ENCODE measurements around the gene INPP4A. TPM values are rescaled to one million over a fixed set of nuclear protein-coding genes. Genes with fewer than 3 reads are reported as not detected.

INPP4A gene
- total RNA-seq, 4 donors from 2014 or later: 30.7 to 58.9 (median 39.4) TPM

- TF ChIP-seq POLR2A (IDR thresholded peaks at IDR 0.05; ENCODE audit: low read depth) (no peak), POLR2AphosphoS5 (IDR thresholded peaks at IDR 0.05) (no peak), EP300 (IDR thresholded peaks at IDR 0.05) (no peak), CTCF (IDR thresholded peaks at IDR 0.05) (no peak)
- 92% methylated on average over 6 of the region's 6 CpGs for WGBS
- H3K9me3 ChIP-seq: no peaks in the 10 kb centered on the region
- H3K27ac ChIP-seq (replicated peaks in 1 of 4): no peak overlapping the region
- intact Hi-C loops (cut with DNase I): no loop called here
- no peaks in the 10 kb centered on the region for H3K27me3 ChIP-seq
- H3K4me3 ChIP-seq: no peak overlapping the region
- no peaks in the 10 kb centered on the region for H3K36me3 ChIP-seq
- DNase-seq (ENCODE audit: extremely low spot score): no peak
- H3K4me1 ChIP-seq: peaks cover 45 to 99% (median 80%) of the 10 kb centered on the region in 4 donors
Observed at GRCh38 chr2:98483257-98483861, 38.7 kb downstream of the INPP4A start.

GRCh38 chr2:98484121-98484557 lies 39.5 kb downstream of the INPP4A start:
- Histone ChIP-seq H3K4me3 (no peak overlapping the region), H3K27me3 (no peaks in the 10 kb centered on the region), H3K27ac (replicated peaks in 1 of 4) (no peak overlapping the region), H3K9me3 (no peaks in the 10 kb centered on the region), H3K4me1 (peaks cover 39 to 99% (median 80%) of the 10 kb centered on the region in 4 donors), H3K36me3 (no peaks in the 10 kb centered on the region)
- intact Hi-C loops (cut with DNase I): no loop called here
- DNase-seq (ENCODE audit: extremely low spot score): no peak
- 90% methylated on average over 5 of the region's 5 CpGs for WGBS
- no peak for TF ChIP-seq POLR2AphosphoS5 (IDR thresholded peaks at IDR 0.05)
- TF ChIP-seq CTCF (IDR thresholded peaks at IDR 0.05): no peak
- no peak for TF ChIP-seq EP300 (IDR thresholded peaks at IDR 0.05)
- no peak for TF ChIP-seq POLR2A (IDR thresholded peaks at IDR 0.05; ENCODE audit: low read depth)

GRCh38 chr2:98484652-98485452 lies 40.2 kb downstream of the INPP4A start:
- WGBS: 87% methylated on average over 13 of the region's 13 CpGs
- H3K4me1 ChIP-seq: peaks cover 38 to 99% (median 80%) of the 10 kb centered on the region in 4 donors
- H3K9me3 ChIP-seq: no peaks in the 10 kb centered on the region
- no peak for TF ChIP-seq CTCF (IDR thresholded peaks at IDR 0.05)
- no peak for TF ChIP-seq POLR2AphosphoS5 (IDR thresholded peaks at IDR 0.05)
- TF ChIP-seq EP300 (IDR thresholded peaks at IDR 0.05): no peak
- TF ChIP-seq POLR2A (IDR thresholded peaks at IDR 0.05; ENCODE audit: low read depth): no peak
- no peak overlapping the region for H3K27ac ChIP-seq (replicated peaks in 1 of 4)
- no peak overlapping the region for H3K4me3 ChIP-seq
- no peaks in the 10 kb centered on the region for H3K36me3 ChIP-seq
- H3K27me3 ChIP-seq: no peaks in the 10 kb centered on the region
- DNase-seq (ENCODE audit: extremely low spot score): no peak
- intact Hi-C loops (cut with DNase I): no loop called here

GRCh38 chr2:98485453-98485755 lies 40.7 kb downstream of the INPP4A start:
- H3K36me3 ChIP-seq: no peaks in the 10 kb centered on the region
- peaks cover 36 to 99% (median 80%) of the 10 kb centered on the region in 4 donors for H3K4me1 ChIP-seq
- H3K27ac ChIP-seq (replicated peaks in 1 of 4): no peak overlapping the region
- H3K27me3 ChIP-seq: no peaks in the 10 kb centered on the region
- no peak for DNase-seq (ENCODE audit: extremely low spot score)
- H3K4me3 ChIP-seq: no peak overlapping the region
- intact Hi-C loops (cut with DNase I): no loop called here
- TF ChIP-seq POLR2A (IDR thresholded peaks at IDR 0.05; ENCODE audit: low read depth) (no peak), CTCF (IDR thresholded peaks at IDR 0.05) (no peak), POLR2AphosphoS5 (IDR thresholded peaks at IDR 0.05) (no peak), EP300 (IDR thresholded peaks at IDR 0.05) (no peak)
- no peaks in the 10 kb centered on the region for H3K9me3 ChIP-seq
- WGBS: 77% methylated on average over 4 of the region's 4 CpGs
